ENCODE results near the gene TTYH2. TPM values are rescaled to one million over a fixed set of nuclear protein-coding genes. Genes with fewer than 3 reads are reported as not detected.

TTYH2 gene
- total and polyA plus RNA-seq, 10 of the 15 experiments (the other 5 are each of a cell fraction or from before 2014, with no cell fraction given): 0.26 to 25.2 (median 6.6) TPM

DNA sequence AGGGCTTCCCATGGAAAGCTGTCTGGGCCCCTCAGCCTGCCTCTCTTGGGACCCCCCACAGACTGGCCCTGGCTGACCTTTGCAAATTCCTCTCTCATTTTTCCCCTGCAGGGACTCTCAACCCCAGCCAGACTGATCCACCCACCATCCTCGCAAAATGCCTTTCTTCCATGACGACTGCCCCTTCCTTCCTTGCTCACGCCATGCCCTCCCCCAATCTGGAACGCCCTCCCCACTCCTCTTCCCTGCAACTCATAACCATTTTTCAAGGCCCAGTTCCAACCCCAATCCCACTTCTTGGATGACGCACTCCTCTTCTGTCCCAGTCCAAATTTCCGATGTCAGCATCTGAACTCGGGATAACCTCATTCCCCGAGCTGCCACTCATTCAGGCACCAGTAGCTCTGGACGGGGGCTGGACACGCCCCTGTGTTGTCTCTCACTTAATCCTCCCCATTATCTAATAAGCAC, 59.4 kb downstream of the TTYH2 start (continued):
- TF ChIP-seq TAF1 (IDR thresholded peaks at IDR 0.05; ENCODE audit: borderline replicate concordance, low read depth, low read length): no peak
- TF ChIP-seq POLR2AphosphoS5 (IDR thresholded peaks at IDR 0.05; ENCODE audit: low read length): no peak
- TF ChIP-seq PAX5 (IDR thresholded peaks at IDR 0.05; ENCODE audit: borderline replicate concordance, low read depth, low read length): no peak
- no peak for TF ChIP-seq MTA2 (IDR thresholded peaks at IDR 0.05; ENCODE audit: low read depth)

- ChIA-PET CTCF (interaction anchor here (1.3 to 3.0 kb wide), 4 partner anchors 11 to 71 kb away, joined by 4 to 26 read pairs (median 12); partner anchors contain the start of gene RPL38), SMC1A (ENCODE audit: uncharacterized antibody, unreplicated experiment) (interaction anchor here (0.9 to 2.2 kb wide), 4 partner anchors 9 to 61 kb away, joined by 3 to 12 read pairs (median 4); no protein-coding TSS in a partner anchor), RAD21 (ENCODE audit: unreplicated experiment) (interaction anchor here (1.3 to 1.5 kb wide), 2 partner anchors 9 to 10 kb away, joined by 5 to 6 read pairs; no protein-coding TSS in a partner anchor), POLR2A (interaction anchor here (1.0 to 1.6 kb wide), 2 partner anchors 9 to 14 kb away, joined by 5 read pairs; no protein-coding TSS in a partner anchor)
- intact Hi-C loops (cut with micrococcal nuclease; ENCODE audit: unreplicated experiment): no loop called here
- no peak for FAIRE-seq
- WGBS (ENCODE audit: insufficient coverage, insufficient replicate concordance, low lambda C conversion rate, missing lambda C conversion rate): 30% methylated on average over 32 of the region's 33 CpGs
- Histone ChIP-seq H2AFZ (ENCODE audit: control insufficient read depth, low read depth, low read length) (peak within 1 kb of the TSS; percentile 37), H4K20me1 (ENCODE audit: control insufficient read depth, insufficient read depth) (no peaks in the 10 kb centered on the region), H3K79me2 (ENCODE audit: control insufficient read depth, insufficient read depth, low read length) (no peaks in the 10 kb centered on the region), H3K36me3 (ENCODE audit: control insufficient read depth in 2 of 2, insufficient read depth in 2 of 2, low read length in 1 of 2) (no peaks in the 10 kb centered on the region), H3K4me3 (no peak within 1 kb of the TSS), H3K9ac (ENCODE audit: control insufficient read depth, insufficient read depth, low read length) (no peak within 1 kb of the TSS), H3K4me1 (ENCODE audit: control insufficient read depth, insufficient read depth, low read length) (peaks cover 21% of the 10 kb centered on the region), H3K27me3 (replicated peaks in 1 of 2; ENCODE audit: control insufficient read depth in 2 of 2, insufficient read depth in 2 of 2, low read length in 1 of 2) (no peaks in the 10 kb centered on the region), H3K4me2 (ENCODE audit: control insufficient read depth, insufficient read depth) (peak within 1 kb of the TSS; percentile 68), H3K9me3 (replicated peaks; ENCODE audit: control insufficient read depth, insufficient read depth, low read length) (no peaks in the 10 kb centered on the region), H3K27ac (ENCODE audit: control insufficient read depth, insufficient read depth) (no peak within 1 kb of the TSS; the same call in 1 of the 2 replicates)
- in situ Hi-C loops (cut with MboI): loop anchor here (10.0 kb wide), 1 partner anchor 59 kb away; the partner anchor contains the start of gene TTYH2
- ATAC-seq: no peak; the same call in 1 of the 3 replicates
- no peak for TF ChIP-seq FOXK2 (IDR thresholded peaks at IDR 0.05)
- no peak for TF ChIP-seq RELA (IDR thresholded peaks at IDR 0.05; ENCODE audit: borderline replicate concordance, partially characterized antibody)
- TF ChIP-seq STAT3 (IDR thresholded peaks at IDR 0.05; ENCODE audit: low read depth, low read length): no peak
- TF ChIP-seq NR2C2 (IDR thresholded peaks at IDR 0.05; ENCODE audit: borderline replicate concordance, control insufficient read depth, insufficient read length, low read depth): no peak
- TF ChIP-seq BCL11A (IDR thresholded peaks at IDR 0.05; ENCODE audit: low read depth, low read length): no peak
- no peak for TF ChIP-seq FOS (IDR thresholded peaks at IDR 0.05; ENCODE audit: borderline replicate concordance, extremely low read depth, insufficient read length)
- TF ChIP-seq, protein P1, sequence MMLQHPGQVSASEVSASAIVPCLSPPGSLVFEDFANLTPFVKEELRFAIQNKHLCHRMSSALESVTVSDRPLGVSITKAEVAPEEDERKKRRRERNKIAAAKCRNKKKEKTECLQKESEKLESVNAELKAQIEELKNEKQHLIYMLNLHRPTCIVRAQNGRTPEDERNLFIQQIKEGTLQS (IDR thresholded peaks at IDR 0.05; ENCODE audit: borderline replicate concordance, extremely low read depth, low read depth, low read length): no peak
- no peak for TF ChIP-seq KAT2A (conservative IDR thresholded peaks at IDR 0.05; ENCODE audit: control insufficient read depth, low read depth, low read length)
- no peak for TF ChIP-seq MEF2B (IDR thresholded peaks at IDR 0.05; ENCODE audit: partially characterized antibody, poor library complexity, severe bottlenecking)
- TF ChIP-seq PAX5 (IDR thresholded peaks at IDR 0.05; ENCODE audit: borderline replicate concordance, low read depth, low read length): no peak
- TF ChIP-seq MEF2A (IDR thresholded peaks at IDR 0.05; ENCODE audit: insufficient read depth, low read depth, low read length): no peak
- no peak for TF ChIP-seq MXI1 (IDR thresholded peaks at IDR 0.05; ENCODE audit: low read depth, low read length)
- TF ChIP-seq, protein P2, sequence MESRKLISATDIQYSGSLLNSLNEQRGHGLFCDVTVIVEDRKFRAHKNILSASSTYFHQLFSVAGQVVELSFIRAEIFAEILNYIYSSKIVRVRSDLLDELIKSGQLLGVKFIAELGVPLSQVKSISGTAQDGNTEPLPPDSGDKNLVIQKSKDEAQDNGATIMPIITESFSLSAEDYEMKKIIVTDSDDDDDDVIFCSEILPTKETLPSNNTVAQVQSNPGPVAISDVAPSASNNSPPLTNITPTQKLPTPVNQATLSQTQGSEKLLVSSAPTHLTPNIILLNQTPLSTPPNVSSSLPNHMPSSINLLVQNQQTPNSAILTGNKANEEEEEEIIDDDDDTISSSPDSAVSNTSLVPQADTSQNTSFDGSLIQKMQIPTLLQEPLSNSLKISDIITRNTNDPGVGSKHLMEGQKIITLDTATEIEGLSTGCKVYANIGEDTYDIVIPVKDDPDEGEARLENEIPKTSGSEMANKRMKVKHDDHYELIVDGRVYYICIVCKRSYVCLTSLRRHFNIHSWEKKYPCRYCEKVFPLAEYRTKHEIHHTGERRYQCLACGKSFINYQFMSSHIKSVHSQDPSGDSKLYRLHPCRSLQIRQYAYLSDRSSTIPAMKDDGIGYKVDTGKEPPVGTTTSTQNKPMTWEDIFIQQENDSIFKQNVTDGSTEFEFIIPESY (IDR thresholded peaks at IDR 0.05): no peak
- TF ChIP-seq USF1 (IDR thresholded peaks at IDR 0.05; ENCODE audit: borderline replicate concordance, extremely low read length, insufficient read depth, low read depth, low read length): peak; percentile 66
- TF ChIP-seq NR2F1 (conservative IDR thresholded peaks at IDR 0.05): no peak
- TF ChIP-seq BHLHE40 (IDR thresholded peaks at IDR 0.05; ENCODE audit: borderline replicate concordance in 1 of 2, low read depth in 2 of 2, low read length in 1 of 2): 0 out of 4 replicates have a peak, but pooled peaks have one; percentile 18 to 20
- DNase-seq (ENCODE audit: low read depth, low spot score): no peak
- no TSS peak for BruUV-seq (replicated peaks)
Measured at GRCh38 chr17:74274060-74274708, 60.8 kb downstream of the TTYH2 start, which contains the start of gene DNAI2. Gene DNAI2 (plus strand): TSS chr17:74274234. CDS start chr17:74281818, 7,584 bp downstream.

Measured in GM12878 (cell line).